Endothelial cell (in vitro differentiated cells): Measurements from ENCODE around the gene CHORDC1. TPM values are rescaled to one million over a fixed set of nuclear protein-coding genes. Genes with fewer than 3 reads are reported as not detected.
A peak's percentile ranks its signal among the peaks of the same experiment; 100 is the strongest.

ENCODE experiments used
- DNase-seq: peaks from one replicate; pipeline ENCODE4 v3.0.0; 2021; ENCODE audit warnings: low spot score
- H3K27ac Mint-ChIP-seq: one replicate; pipeline ENCODE4 v1.8.0; 2021; ENCODE audit warnings: mixed read lengths, inconsistent platforms; ENCODE audit not compliant: unreplicated experiment
- H3K27me3 Mint-ChIP-seq: one replicate; pipeline ENCODE4 v1.8.0; 2021; ENCODE audit warnings: mild to moderate bottlenecking, moderate library complexity, mixed read lengths, inconsistent platforms; ENCODE audit not compliant: unreplicated experiment
- H3K36me3 Mint-ChIP-seq: one replicate; pipeline ENCODE4 v1.8.0; 2021; ENCODE audit warnings: mild to moderate bottlenecking, low read depth, mixed read lengths, inconsistent platforms; ENCODE audit not compliant: unreplicated experiment
- H3K4me1 Mint-ChIP-seq: one replicate; pipeline ENCODE4 v1.8.0; 2021; ENCODE audit warnings: mild to moderate bottlenecking, mixed read lengths, inconsistent platforms; ENCODE audit not compliant: unreplicated experiment
- H3K4me3 Mint-ChIP-seq: one replicate; pipeline ENCODE4 v1.8.0; 2021; ENCODE audit warnings: mild to moderate bottlenecking, mixed read lengths, inconsistent platforms; ENCODE audit not compliant: unreplicated experiment
- H3K9me3 Mint-ChIP-seq: one replicate; pipeline ENCODE4 v1.8.0; 2021; ENCODE audit warnings: mixed read lengths, inconsistent platforms; ENCODE audit not compliant: unreplicated experiment
- CTCF ChIP-seq: fragments of 200-600 bp; sonication (generic); IDR thresholded peaks from one replicate; pipeline ENCODE4 v1.5.0; 2021; ENCODE audit warnings: antibody characterized with exemption; ENCODE audit not compliant: unreplicated experiment
- total RNA-seq: library from RNA; stranded (reverse); fragmentation: NEBNext Ultra II Directional; extraction: Animal tissue kit (Norgen Biotek cat#: 25700); gene quantifications from one replicate; pipeline ENCODE4 v1.2.1, GENCODE V29; 2021; ENCODE audit not compliant: unreplicated experiment

CHORDC1 gene
- total RNA-seq, 1 donor from 2014 or later = 29.2 TPM

DNA sequence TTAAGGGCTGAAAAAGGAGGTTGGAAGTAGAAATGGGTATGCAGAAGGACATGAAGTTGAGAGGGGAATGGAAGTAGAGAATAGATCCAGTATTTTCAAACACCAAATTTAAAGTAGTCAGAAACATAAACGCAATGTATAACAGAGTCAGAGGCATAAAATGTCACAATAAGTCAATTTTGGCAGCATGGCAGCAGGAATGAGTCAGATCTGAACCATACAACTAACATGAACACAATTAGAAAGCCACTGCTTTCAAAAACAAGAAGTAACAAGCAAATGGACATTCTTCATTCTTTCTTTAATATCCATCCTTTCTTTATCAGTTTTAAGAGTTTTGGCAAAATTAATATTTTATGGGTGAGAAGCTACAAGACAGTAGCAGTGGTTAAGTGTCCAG, 2.5 kb downstream of the CHORDC1 start:
- peaks cover 13% of the 10 kb centered on the region for H3K36me3 Mint-ChIP-seq
- H3K9me3 Mint-ChIP-seq = no peaks in the 10 kb centered on the region
- H3K4me1 Mint-ChIP-seq = peaks cover 34% of the 10 kb centered on the region
- H3K27ac Mint-ChIP-seq = no peak overlapping the region
- peaks cover 10% of the 10 kb centered on the region for H3K27me3 Mint-ChIP-seq
- TF ChIP-seq CTCF = no peak
- no peak for DNase-seq
- peak overlapping the region; percentile 2 for H3K4me3 Mint-ChIP-seq

DNA sequence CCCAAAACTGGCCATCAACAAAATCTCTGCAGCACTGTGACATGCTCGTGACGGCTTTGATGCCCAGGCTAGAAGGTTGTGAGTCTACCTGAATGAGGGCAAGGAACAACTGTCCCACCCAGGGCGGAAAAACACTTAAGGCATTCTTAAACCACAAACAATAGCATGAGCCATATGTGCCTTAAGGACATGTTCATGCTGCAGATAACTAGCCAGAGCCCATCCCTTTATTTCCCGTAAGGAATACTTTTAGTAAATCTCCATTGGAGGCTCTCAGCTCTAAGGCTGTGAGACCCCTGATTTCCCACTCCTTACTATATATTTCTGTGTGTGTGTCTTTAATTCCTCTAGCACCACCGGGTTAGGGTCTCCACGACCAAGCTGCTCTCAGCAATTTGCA, 3.4 kb downstream of the CHORDC1 start:
- no peak for DNase-seq
- Mint-ChIP-seq H3K36me3 (peaks cover 13% of the 10 kb centered on the region), H3K4me3 (no peak overlapping the region), H3K27ac (no peak overlapping the region), H3K27me3 (peaks cover 10% of the 10 kb centered on the region), H3K9me3 (no peaks in the 10 kb centered on the region), H3K4me1 (peaks cover 34% of the 10 kb centered on the region)
- no peak for TF ChIP-seq CTCF

- Mint-ChIP-seq H3K9me3 (no peaks in the 10 kb centered on the region), H3K27ac (no peak overlapping the region), H3K4me3 (no peak overlapping the region), H3K27me3 (peaks cover 7% of the 10 kb centered on the region), H3K4me1 (peaks cover 30% of the 10 kb centered on the region), H3K36me3 (peaks cover 13% of the 10 kb centered on the region)
- no peak for DNase-seq
- TF ChIP-seq CTCF = no peak
These were observed 4.2 kb downstream of the CHORDC1 start for GRCh38 chr11:90218606-90219005.

DNA sequence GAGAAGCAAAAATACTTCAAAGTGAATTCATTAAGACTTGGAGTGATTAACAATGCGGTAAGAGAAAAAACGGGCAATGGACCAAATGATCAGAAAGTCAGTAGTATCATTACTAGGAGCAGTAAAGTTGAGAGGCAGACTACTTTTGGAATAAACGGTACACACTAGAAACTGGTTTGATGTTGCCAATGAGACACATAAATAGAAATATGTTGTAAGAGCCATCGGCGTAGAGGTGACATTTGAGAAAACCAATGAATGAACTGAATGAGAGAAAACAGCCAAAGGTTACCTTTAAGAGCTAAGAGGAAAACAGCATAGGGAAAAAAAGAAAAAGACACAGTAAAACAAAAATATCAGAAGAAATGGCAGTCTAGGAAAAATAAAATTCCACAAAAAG, 6.2 kb downstream of the CHORDC1 start:
- no peak for DNase-seq
- Mint-ChIP-seq H3K9me3 (no peaks in the 10 kb centered on the region), H3K27me3 (no peaks in the 10 kb centered on the region), H3K36me3 (peaks cover 13% of the 10 kb centered on the region), H3K27ac (no peak overlapping the region), H3K4me3 (no peak overlapping the region), H3K4me1 (peaks cover 17% of the 10 kb centered on the region)
- TF ChIP-seq CTCF = no peak

GRCh38 chr11:90213322-90213721, 9.5 kb downstream of the CHORDC1 start:
- Mint-ChIP-seq H3K27ac (no peak overlapping the region), H3K4me1 (no peaks in the 10 kb centered on the region), H3K36me3 (peaks cover 16% of the 10 kb centered on the region), H3K9me3 (no peaks in the 10 kb centered on the region), H3K27me3 (no peaks in the 10 kb centered on the region), H3K4me3 (no peak overlapping the region)
- DNase-seq = no peak
- no peak for TF ChIP-seq CTCF
